Stimulated activated naive CD8-positive, alpha-beta T cell treated with anti-CD3 and anti-CD28 coated beads, Interleukin-15, Interleukin-2, amounts not matched to agents 100 U/mL and 50 U/mL, for 24 hours (primary cell): ENCODE results near the gene GTF3C2.
"Not testable (repeated sequence)": the region's sequence is repeated elsewhere in the genome, so short reads cannot be mapped to it uniquely, and the experiment has no call there.

Experiments
- ATAC-seq: fragments of 150-1000 bp; cut with Tn5 transposase; one replicate; pipeline ENCODE4 v1.10.0; 2021
- DNase-seq: peaks from one replicate; pipeline ENCODE4 v3.0.0; 2021

Gene GTF3C2

DNA sequence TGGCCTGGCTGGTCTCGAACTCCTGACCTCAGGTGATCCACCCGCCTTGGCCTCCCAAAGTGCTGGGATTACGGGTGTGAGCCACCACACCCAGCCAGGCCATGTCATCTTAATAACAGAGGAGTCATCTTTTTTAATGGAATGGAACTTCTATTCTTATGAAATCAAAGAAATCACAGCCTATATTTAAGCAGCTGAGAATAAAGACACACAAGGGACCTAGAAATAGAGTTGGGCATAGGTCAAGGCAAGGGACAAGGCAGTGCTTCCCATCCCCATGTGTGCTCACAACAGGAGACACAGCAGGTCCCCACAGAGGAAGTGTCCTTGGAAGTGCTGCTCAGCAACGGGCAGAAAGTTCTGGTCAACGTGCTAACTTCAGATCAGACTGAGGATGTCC is 17.0 kb upstream of the GTF3C2 start:
- DNase-seq (no peak), ATAC-seq (no peak)

DNA sequence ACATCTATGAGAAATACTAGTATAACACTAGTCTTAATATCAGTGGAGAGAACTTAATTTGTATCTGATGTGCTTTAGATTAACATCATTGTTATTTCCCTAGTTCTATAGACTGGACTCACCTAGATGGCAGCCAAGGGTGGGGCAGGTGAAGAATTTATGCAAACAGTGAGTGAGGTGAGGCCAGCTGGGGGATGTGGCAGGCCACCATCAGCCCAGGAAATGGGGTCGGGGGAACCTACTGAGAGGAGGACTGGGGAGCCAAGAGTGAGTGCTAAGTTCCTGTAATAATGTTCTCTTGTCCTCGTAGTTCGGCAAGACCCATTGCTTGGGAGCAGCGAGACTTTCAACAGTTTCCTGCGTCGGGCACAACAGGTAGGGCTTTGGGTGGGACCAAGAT is 16.4 kb upstream of the GTF3C2 start:
- ATAC-seq (no peak), DNase-seq (no peak)

DNA sequence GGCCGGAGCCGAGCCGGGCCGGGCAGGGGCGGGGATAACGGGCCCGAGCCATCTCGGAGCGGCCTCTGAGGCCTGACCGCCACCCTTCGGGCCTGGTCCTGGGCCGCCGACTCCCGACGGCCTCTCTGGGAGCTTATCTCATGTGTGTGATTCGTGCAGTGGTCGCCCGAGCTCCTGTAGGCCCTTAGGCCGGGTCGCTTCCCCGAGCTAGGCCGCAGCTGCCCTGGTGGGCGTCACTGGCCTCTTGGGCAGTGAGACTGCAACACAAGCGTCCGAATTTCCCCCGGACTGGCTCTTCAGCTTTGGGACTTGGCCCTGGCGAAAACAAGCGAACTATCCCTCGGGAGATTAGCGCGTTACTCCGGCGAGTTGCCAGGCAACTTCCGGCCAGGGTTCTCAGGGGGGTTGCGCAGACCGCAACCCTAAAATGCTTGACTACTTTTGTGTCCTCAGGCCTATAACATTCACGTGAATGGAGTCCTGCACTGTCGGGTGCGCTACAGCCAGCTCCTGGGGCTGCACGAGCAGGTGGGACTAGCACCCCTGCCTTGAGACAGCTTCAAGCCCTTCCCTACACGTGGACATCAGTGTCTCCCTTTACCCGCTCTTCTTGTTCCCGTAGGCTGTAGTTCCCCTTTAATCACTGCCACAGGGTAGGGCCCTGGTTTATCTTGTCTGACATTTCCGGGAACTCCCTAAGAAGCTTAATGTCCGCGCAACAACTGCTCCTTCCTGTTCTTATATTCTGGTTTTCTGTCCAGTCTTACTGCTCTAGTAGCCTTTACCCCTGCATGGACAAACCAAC is 14.5 kb upstream of the GTF3C2 start:
- ATAC-seq (peak; percentile 5), DNase-seq (peak; percentile 50)

DNA sequence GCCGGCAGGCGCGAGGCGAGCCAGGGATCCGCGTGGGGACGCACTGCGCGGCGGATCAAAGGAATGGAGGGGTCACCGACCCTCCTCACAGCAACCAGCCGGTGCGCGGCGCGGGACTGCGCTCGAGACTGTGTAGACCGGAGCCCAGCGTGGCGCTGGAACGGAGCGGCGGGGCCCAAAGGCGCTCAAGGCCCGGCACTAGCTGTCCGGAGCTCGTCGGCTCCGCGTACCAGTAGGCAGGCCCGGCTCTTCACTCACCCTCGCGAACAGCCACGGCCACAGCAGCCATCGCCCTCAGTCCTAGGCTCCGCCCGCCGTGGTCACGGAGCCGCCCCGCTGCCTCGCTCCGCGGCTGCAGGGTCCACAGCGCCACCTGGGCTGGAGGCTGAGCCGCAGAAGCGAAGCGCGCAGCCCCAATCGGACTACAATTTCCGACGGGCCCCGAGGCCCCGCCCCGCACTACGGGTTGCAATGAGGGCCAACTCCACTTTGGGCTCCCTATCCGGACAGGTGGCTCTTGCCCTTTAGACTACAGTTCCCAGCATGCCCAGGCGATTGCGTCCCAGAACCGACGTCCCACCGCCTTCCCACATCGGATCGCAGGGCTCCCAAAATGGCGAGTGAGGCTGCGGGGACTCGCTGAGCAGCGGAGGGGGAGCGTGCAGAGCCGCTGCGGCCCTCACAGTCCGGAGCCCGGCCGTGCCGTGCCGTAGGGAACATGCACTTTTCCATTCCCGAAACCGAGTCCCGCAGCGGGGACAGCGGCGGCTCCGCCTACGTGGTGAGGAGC is 13.7 kb upstream of the GTF3C2 start, which contains the start of the genes EIF2B4 and SNX17:
TSS of gene EIF2B4 (minus strand) at position 313 of the 790 bp plus-strand sequence. CDS start at position 289, 24 bp downstream.
TSS of gene SNX17 (plus strand) at position 591 of the 790 bp plus-strand sequence. CDS start at position 719, 128 bp downstream.
- peak; percentile 94 for ATAC-seq
- DNase-seq = peak; percentile 99

DNA sequence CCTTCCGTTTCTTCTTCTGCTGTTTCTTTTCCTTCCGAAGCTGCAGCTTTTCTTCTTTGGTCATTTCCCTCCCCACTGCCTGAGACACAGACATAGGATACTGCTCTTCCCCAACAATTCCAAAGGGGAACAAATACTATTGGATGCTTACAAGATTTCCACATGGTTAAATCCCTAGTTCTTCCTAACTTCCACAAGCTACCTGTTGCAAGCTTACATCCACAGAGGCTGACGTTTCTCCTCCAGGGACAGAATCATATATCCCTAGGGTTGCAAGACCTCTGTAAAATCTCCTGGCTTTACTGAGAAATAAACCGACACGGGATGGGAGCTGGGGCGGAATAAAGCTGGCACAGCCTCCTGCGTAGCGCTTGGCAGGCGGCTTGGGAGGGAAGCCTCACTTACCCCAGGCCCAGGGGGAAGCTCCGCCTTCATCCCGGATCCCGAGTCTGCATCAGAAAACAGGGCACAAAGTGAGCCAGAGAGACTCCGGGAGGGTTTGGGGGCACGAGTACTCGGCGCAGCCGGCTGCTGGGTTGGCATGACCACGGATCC is 13.0 kb upstream of the GTF3C2 start:
- ATAC-seq = peak; percentile 4
- DNase-seq = no peak

DNA sequence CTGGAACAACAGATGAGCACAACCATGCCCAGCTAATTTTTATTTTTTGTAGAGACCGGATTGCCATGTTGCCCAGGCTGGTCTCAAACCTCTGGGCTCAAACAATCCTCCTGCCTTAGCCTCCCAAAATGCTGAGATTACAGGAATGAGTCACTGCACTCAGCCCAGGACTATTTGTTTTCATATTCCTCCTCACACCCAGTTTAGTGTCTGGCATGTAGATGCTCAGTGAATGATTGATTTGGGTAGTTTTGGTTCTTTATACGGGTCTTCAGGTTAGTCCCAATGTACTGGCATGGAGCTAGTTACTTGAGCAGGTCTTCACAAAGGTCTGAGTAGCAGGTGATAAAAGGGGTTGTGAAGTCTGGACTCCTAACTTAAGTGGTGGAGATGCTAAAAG is 7.4 kb upstream of the GTF3C2 start:
- DNase-seq (no peak), ATAC-seq (no peak)

DNA sequence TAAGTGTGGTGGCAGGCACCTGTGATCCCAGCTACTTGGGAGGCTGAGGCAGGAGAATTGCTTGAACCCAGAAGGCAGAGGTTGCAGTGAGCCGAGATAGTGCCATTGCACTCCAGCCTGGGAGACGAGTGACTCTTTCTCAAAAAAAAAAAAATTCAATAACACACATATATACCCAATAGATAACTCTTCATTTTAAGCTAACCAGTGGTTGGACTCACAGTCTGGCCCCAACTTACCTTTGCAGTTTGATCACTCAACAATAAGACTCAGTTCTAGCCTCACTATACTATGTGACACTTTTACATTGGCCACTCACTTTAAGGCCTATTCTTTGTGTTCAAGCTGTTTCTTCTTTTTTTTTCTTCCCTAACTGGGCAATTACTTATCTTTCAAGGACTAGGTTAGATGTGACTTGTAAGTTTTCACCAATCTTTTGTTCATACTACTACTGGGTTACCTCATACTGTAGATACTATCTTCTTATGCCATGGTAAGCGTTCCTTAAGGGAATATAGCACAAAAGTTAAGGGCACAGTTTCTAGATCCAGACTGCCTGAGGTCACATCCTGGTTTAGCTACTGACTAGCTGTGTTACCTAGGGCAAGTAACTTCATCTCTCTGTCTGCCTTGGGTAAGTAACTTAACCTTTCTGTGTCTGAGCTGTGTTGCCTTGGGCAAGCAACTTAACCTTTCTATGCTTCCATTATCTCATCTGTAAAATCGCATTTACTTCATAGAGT is 6.3 kb upstream of the GTF3C2 start:
- no peak for ATAC-seq
- DNase-seq = no peak

DNA sequence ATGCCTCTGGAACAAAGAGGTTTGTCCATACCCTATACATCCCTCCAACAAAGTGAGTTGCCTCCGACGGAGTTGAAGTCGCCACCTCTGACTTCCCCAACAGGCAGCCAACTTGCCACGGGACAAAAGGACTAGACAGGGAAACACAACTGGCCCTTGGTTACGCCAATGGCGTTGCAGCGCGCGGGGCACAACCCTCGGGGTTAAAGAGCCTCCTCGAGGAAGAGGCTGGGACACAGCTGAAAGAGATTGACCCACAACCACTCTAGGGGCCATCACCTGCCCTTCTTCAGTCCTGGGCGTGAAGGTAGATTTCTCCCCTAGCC is 545 bp downstream of the GTF3C2 start:
- ATAC-seq (peak; percentile 41), DNase-seq (peak; percentile 67)

DNA sequence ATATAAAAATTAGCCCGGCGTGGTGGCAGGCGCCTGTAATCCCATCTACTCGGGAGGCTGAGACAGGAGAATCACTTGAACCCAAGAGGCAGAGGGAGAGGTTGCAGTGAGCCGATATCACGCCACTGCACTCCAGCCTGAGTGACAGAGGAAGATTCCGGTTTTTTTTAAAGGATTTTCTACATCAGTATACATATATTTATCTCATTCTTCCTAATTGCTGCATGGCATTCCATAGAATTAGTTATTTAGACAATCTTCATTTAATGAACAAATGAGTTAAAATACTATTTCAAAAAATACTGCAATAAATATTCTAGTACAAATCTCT is 2.0 kb downstream of the GTF3C2 start:
- DNase-seq = no peak
- no peak for ATAC-seq

DNA sequence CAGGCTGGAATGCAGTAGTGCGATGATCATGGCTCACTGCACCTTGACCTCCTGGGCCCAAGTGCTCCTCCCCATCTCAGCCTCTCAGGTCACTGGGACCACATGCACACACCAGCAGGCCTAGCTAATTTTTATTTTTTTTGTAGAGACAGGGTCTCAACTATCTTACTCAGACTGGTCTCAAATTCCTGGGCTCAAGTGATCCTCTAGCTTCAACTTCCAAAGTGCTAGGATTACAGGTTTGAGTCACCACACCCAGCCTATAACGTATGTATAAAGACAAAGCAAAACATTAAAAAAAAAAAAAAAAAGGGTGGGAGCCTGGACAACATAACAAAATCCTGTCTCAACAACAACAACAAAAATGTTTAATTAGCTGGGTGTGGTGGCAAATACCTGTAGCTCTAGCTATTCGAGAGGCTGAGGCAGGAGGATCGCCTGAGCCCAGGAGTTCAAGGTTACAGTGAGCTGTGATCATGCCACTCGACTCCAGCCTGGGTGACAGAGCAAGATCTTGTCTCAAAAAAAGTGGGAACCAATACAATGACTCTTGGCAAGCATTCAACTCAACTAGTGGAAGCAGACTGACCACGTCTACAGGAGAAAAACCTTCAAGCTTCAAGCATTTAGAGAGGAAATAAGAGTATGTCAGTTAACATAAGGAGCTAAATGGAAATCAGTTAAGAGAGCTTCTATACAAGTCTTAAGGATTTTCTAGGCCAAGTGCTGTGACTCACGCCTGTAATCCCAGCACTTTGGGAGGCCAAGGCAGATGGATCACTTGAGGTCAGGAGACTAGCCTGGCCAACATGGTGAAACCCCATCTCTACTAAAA is 2.6 kb downstream of the GTF3C2 start:
- ATAC-seq (no peak), DNase-seq (no peak)

DNA sequence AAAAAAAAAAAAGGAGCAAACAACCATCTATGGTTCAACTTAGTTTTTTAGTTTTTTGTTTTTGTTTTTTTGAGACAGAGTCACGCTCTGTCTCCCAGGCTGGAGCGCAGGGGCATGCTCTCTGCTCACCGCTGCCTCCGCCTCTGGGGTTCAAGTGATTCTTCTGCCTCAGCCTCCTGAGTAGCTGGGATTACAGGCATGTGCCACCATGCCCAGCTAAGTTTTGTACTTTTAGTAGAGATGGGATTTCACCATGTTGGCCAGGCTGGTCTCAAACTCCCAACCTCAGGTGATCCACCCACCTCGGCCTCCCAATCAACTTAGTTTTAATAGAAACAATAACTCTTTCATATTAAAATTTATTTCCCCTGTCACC is 3.2 kb downstream of the GTF3C2 start:
- ATAC-seq, DNase-seq: not testable (repeated sequence)

DNA sequence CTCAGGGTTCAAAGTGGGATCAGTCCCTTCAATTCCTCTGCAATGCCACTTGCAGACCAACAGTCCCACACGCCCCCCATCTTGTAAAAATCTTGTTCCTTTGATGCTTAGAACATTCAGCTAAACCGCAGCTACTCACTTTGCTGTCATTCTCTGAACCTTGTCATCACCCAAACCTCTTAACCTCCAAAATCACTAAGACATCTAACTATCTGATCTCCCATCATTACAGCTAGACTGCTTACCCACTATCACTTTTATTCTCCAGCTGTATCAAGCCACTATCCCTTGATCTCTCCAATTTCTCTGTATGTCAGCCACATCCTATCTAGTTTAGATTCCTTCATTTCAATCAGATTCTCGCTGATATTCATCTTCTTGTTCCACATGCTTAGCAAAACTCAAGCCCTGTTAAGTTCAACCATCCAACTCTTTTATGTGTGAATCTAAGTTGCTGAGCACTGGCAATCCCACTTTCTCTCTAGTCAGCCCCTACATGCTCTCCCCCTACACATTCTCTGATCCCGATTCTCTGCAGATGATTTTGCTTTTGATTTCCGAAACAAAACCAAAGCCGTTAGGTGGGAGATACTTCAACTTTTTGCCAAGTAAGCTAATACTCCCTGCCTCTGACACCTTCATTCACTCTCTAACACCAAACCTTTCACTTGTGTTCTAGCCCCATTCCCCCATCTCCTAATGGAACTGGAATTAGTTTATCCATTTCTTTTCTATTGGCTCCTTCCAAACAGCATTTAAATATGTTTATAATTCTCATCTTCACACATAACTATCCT is 4.6 kb downstream of the GTF3C2 start:
- ATAC-seq (peak; percentile 37), DNase-seq (no peak)

DNA sequence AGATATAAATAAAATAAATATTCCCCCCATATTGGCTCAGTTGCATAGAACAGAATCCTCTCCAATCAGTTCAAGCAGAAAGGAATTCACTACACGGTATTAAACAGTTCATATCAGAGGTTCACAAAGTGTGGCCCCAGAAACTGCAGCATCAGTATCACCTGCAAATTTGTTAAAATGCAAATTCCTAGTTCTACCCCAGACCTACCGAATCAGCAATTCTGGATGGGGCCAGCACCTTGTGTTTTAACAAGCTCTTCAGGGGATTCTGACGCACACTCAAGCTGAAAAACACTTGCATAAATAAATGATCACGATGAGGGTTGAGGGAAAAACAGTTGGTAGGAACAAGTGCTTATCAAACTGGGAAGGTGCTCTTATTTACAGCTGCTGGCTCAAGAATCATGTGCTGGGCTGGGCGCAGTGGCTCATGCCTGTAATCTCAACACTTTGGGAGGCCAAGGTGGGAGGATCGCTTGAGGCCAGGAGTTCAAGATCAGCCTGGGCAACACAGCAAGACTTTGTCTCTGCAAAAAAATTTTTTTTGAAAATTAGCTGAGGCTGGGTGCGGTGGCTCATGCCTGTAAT is 6.4 kb downstream of the GTF3C2 start:
- no peak for ATAC-seq
- DNase-seq = no peak

DNA sequence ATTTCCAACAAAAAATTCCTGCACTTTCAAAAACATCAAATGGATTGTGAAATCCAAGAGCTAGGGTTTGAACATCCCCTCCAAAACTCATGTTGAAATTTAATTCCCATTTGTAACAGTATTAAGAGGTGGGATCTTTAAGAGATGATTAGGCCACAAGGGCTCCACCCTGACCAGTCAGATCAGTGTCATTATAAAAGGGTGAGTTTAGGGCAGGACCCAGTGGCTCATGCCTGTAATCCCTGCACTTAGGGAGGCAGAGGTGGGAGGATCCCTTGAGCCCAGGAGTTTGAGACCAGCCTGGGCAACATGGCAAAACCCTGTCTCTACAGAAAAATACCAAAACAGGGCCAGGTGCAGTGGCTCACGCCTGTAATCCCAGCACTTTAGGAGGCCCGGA is 8.9 kb downstream of the GTF3C2 start:
- ATAC-seq = no peak

DNA sequence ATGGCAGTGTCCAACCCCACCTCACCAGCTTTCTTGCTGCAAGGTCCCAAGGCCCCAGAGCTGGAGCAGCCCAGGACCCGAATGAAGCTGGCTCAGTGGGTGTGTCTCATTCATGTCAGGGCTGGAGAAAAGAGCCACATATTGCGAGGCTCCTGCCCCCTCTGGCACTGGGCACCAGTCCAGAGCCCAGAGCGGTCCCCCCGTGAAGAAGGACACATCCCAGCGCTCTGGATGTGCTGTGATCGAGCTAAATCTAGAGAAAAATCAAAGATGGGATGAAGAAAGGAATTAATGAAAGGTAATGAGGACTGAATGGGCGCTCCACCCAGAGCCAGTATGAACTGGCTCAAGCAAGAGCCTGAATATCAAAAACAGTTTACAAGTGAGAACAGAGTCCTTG is 20.4 kb downstream of the GTF3C2 start:
- no peak for ATAC-seq
- DNase-seq = no peak

More for the DNA sequence above, 8.9 kb downstream of the GTF3C2 start:
- DNase-seq = no peak

DNA sequence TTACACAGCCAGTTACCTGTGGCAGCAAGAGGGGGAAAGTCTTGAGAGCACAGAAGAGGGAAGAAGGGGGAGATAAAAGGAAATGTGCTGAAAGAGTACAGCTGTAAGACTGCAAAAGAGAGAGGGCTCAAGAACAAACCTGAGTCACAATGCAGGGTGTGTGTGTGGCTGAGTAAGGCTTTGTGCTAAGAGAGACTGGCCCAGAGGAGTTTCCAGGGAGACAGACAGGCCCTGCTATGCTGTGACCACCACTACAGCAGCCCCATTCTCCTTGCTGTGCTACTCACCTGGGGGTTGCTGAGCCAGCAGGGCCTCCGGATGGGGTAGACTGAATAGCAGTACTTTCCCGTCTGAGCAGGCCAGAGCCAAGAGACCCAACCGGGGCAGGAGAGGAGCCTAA is 21.3 kb downstream of the GTF3C2 start:
- ATAC-seq = no peak
- no peak for DNase-seq

DNA sequence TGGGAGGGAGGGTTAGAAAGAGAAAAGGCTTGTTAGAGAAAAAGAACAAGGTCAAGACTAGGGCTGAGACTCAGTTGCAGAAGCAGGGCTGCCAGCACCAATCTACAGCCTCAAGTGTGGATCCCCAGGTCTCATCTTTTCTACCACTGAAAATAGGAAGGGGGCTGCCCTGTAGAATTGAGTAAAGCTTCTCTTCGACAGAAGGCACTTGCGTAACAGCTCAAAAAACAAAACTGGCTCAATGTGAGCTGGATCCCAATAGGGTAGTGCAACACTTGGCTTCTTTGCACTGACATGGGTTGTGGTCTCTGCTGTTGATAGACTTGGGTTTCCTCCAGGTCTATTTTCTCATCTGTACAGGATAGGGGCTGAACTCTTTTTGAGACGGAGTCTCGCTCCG is 31.8 kb downstream of the GTF3C2 start:
- no peak for DNase-seq
- ATAC-seq = no peak

DNA sequence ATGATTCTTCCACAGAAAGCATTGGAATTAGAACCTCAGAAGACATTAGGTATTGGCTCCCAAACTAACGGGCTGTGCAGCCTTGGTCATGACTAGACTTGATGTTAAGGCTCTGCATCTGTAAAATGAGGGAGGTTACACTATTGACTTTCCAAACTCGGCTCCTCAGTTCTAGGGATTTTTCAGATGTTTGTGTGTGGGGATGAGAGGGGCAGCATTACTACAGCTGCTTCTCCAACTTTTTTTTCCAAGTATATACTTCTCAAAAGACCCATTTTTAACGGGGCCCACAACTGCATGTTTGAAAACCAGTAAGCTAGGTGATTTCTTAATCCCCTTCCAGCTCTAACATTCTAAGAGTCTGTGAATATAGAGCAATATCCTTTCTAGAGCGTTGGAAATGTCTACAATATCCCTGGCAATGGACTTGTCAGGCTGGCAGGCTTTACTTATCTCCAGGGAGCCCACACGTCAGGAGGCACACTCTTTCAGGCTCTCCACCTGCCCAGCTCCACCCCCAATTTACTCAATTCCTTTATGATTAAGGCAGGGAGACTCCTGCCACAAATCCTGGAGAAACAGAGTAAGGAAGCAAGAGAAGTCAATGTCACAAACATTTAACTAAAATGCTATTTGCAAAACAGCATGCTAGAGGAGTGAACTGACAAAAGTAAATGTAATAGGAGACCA is 32.8 kb downstream of the GTF3C2 start:
- DNase-seq (no peak), ATAC-seq (peak; percentile 3)

DNA sequence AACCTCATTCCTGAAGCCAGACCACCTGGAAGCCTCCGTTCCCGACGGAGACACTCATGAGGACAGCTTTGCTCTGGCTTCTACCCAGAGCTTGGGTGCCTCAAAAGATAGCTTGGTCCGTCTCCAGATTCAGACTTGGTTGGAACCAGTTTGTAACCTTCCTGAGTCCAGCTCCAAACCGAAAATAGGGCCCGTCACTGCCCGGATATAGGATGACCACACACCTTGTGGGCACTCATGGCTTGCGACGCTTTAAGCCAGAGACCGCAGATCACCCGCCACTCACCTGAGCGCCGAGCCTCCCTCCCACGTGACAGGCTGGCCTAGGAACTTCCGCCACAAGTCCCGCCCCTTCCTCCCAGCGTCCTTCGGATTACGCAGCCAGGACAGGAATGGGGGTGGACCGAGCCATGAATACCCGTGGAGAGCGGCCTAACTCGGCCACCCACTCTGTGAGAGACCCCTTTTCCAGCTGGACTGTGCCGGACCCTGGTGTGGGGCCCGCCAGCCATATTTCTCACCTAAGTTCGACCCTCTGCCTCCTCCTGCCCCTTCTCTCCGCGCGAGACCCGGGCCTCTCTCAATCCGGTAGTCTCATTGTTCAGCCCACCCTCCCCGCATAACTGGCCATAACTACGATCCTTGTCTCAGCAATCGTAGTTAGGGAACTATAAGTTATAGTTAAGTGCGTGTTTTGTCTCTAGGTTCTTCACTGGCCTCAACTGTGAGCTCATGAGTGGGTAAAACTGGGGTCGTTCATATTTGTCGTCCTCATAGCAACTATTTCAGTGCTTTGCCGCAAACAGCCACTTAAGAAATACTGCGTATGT is 33.6 kb downstream of the GTF3C2 start, which contains the start of gene MPV17:
TSS of gene MPV17 (minus strand) at position 332 of the 830 bp plus-strand sequence. CDS start 580 bp downstream, outside the sequence.
- peak; percentile 96 for ATAC-seq
- DNase-seq = peak; percentile 90
